ENCODE results near the gene AKAP8L. TPM values are rescaled to one million over a fixed set of nuclear protein-coding genes. Genes with fewer than 3 reads are reported as not detected.

The AKAP8L gene
- total and polyA plus RNA-seq, 10 of the 15 experiments (the other 5 are each of a cell fraction or from before 2014, with no cell fraction given), result 0.66 to 64.3 (median 40.0) TPM

- TF ChIP-seq ZBTB11 (CRISPR knock-in tag; IDR thresholded peaks at IDR 0.05) (no peak), KAT2A (conservative IDR thresholded peaks at IDR 0.05; ENCODE audit: control insufficient read depth, low read depth, low read length) (no peak), SREBF1 (IDR thresholded peaks at IDR 0.05; ENCODE audit: low read length) (no peak), CBFB (IDR thresholded peaks at IDR 0.05; ENCODE audit: low read depth) (no peak), CREB1 (IDR thresholded peaks at IDR 0.05; ENCODE audit: low read depth) (no peak), PAX5 (IDR thresholded peaks at IDR 0.05; ENCODE audit: borderline replicate concordance, low read depth, low read length) (no peak), ZBTB33 (IDR thresholded peaks at IDR 0.05) (no peak)
These were observed 11.2 kb upstream of the AKAP8L start (continued) for GRCh38 chr19:15429825-15430467.
